ENCODE measurements around the gene VSTM2L.

Gene VSTM2L

DNA sequence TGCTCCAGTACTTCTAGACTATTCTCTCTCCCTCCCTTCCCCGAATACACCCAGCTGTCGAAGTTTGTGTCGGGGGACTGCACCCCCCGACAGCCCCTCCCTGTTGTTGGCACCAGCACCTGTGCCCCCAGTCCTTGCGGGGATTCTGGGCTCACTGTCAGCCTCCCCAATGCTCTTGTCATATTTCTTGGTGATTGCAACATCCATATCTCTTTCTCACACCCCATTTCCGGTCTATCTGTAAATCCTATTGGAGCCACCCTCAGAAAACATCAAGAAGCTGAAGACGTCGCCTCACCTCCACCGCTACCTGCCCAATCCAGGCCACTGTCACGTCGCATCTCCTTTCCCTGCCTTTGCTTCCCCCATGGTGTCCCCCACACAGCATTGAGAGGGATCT is 32.6 kb upstream of the VSTM2L start:
- ATAC-seq, result no peak

DNA sequence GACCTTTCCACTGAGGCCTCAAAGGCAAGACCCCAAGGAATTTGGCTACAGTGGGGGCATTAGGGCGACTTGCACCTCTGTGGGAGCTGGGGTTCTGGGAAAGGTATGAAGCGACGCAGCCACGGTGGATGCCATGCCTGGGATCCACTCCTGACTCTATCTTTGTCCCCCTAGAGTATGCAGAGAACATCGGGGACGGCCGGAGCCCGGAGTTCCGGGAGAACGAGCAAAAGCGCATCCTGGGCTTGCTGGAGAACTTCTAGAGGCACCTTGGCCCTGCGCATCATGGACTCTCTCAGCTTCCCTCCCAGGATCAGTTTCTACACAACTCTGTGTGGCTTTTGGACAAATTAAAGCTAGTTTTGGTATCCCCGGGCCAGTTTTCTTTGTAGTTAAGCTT is 31.2 kb upstream of the VSTM2L start:
- TF ChIP-seq ZNF8 (CRISPR knock-in tag; IDR thresholded peaks at IDR 0.05) (no peak), PPARA (CRISPR knock-in tag; IDR thresholded peaks at IDR 0.05; ENCODE audit: borderline replicate concordance) (no peak), ZC3H10 (CRISPR knock-in tag; IDR thresholded peaks at IDR 0.05) (no peak), SNAI2 (CRISPR knock-in tag; IDR thresholded peaks at IDR 0.05) (no peak), ZFP3 (CRISPR knock-in tag; IDR thresholded peaks at IDR 0.05) (no peak), RARB (CRISPR knock-in tag; IDR thresholded peaks at IDR 0.05) (no peak), POU6F1 (CRISPR knock-in tag; IDR thresholded peaks at IDR 0.05; ENCODE audit: borderline replicate concordance, low read depth) (no peak), CREB5 (CRISPR knock-in tag; IDR thresholded peaks at IDR 0.05; ENCODE audit: low read depth) (no peak), ZNF565 (CRISPR knock-in tag; conservative IDR thresholded peaks at IDR 0.05; ENCODE audit: low read depth) (no peak)
- TF ChIP-seq, protein P1, sequence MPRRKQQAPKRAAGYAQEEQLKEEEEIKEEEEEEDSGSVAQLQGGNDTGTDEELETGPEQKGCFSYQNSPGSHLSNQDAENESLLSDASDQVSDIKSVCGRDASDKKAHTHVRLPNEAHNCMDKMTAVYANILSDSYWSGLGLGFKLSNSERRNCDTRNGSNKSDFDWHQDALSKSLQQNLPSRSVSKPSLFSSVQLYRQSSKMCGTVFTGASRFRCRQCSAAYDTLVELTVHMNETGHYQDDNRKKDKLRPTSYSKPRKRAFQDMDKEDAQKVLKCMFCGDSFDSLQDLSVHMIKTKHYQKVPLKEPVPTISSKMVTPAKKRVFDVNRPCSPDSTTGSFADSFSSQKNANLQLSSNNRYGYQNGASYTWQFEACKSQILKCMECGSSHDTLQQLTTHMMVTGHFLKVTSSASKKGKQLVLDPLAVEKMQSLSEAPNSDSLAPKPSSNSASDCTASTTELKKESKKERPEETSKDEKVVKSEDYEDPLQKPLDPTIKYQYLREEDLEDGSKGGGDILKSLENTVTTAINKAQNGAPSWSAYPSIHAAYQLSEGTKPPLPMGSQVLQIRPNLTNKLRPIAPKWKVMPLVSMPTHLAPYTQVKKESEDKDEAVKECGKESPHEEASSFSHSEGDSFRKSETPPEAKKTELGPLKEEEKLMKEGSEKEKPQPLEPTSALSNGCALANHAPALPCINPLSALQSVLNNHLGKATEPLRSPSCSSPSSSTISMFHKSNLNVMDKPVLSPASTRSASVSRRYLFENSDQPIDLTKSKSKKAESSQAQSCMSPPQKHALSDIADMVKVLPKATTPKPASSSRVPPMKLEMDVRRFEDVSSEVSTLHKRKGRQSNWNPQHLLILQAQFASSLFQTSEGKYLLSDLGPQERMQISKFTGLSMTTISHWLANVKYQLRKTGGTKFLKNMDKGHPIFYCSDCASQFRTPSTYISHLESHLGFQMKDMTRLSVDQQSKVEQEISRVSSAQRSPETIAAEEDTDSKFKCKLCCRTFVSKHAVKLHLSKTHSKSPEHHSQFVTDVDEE (CRISPR knock-in tag; IDR thresholded peaks at IDR 0.05), result no peak
- ATAC-seq, result no peak

More for the DNA sequence above, 32.6 kb upstream of the VSTM2L start:
- no peak for TF ChIP-seq ZNF565 (CRISPR knock-in tag; conservative IDR thresholded peaks at IDR 0.05; ENCODE audit: low read depth)
- TF ChIP-seq CSDC2 (CRISPR knock-in tag; IDR thresholded peaks at IDR 0.05), result no peak
- no peak for TF ChIP-seq ISL1 (CRISPR knock-in tag; IDR thresholded peaks at IDR 0.05)
- TF ChIP-seq SNAI2 (CRISPR knock-in tag; IDR thresholded peaks at IDR 0.05), result no peak
- TF ChIP-seq ZFP30 (CRISPR knock-in tag; IDR thresholded peaks at IDR 0.05), result no peak
- TF ChIP-seq POU6F1 (CRISPR knock-in tag; IDR thresholded peaks at IDR 0.05; ENCODE audit: borderline replicate concordance, low read depth), result no peak
- TF ChIP-seq PPARA (CRISPR knock-in tag; IDR thresholded peaks at IDR 0.05; ENCODE audit: borderline replicate concordance), result no peak
- TF ChIP-seq, protein P2, sequence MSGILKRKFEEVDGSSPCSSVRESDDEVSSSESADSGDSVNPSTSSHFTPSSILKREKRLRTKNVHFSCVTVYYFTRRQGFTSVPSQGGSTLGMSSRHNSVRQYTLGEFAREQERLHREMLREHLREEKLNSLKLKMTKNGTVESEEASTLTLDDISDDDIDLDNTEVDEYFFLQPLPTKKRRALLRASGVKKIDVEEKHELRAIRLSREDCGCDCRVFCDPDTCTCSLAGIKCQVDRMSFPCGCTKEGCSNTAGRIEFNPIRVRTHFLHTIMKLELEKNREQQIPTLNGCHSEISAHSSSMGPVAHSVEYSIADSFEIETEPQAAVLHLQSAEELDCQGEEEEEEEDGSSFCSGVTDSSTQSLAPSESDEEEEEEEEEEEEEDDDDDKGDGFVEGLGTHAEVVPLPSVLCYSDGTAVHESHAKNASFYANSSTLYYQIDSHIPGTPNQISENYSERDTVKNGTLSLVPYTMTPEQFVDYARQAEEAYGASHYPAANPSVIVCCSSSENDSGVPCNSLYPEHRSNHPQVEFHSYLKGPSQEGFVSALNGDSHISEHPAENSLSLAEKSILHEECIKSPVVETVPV (CRISPR knock-in tag; IDR thresholded peaks at IDR 0.05), result no peak
- no peak for TF ChIP-seq PATZ1 (CRISPR knock-in tag; IDR thresholded peaks at IDR 0.05; ENCODE audit: borderline replicate concordance)
- no peak for TF ChIP-seq ZNF70 (CRISPR knock-in tag; IDR thresholded peaks at IDR 0.05)
- TF ChIP-seq RARB (CRISPR knock-in tag; IDR thresholded peaks at IDR 0.05), result no peak
- TF ChIP-seq TCF4 (CRISPR knock-in tag; IDR thresholded peaks at IDR 0.05; ENCODE audit: borderline replicate concordance), result no peak
- no peak for TF ChIP-seq ZC3H10 (CRISPR knock-in tag; IDR thresholded peaks at IDR 0.05)
- TF ChIP-seq ZNF8 (CRISPR knock-in tag; IDR thresholded peaks at IDR 0.05), result no peak
- no peak for TF ChIP-seq ARNTL (CRISPR knock-in tag; IDR thresholded peaks at IDR 0.05; ENCODE audit: borderline replicate concordance, low read depth)
- no peak for TF ChIP-seq BACH2 (CRISPR knock-in tag; IDR thresholded peaks at IDR 0.05; ENCODE audit: borderline replicate concordance)
- no peak for TF ChIP-seq ZFP3 (CRISPR knock-in tag; IDR thresholded peaks at IDR 0.05)
